Measurements from ENCODE around the gene IGF1R. TPM values are rescaled to one million over a fixed set of nuclear protein-coding genes. Genes with fewer than 3 reads are reported as not detected.

IGF1R gene
- total RNA-seq, 2 donors from 2014 or later, result 10.3 to 12.6 TPM

DNA sequence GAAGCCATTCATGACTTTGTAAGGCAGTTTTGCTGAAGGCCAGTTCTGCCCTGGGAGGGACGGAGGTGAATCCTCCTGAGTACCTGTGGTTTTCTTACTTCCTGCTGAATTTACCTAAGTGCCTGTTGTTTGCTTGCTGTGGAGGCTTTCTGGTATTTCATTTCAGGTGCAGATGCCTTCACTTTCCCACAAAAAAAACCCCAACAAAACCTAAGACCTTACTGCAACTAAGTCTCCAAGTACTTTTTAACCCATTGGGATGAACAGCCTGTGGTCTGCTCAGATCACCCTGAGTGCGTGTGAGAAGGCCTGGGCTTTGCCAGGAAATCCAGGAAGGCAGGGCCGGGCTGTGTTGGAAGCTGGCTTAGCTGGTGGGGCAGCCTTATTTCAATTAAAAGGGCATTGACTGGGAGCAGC lies 65.3 kb downstream of the IGF1R start:
- no peak overlapping the region for H3K27ac Mint-ChIP-seq
- no peaks in the 10 kb centered on the region for H3K27me3 Mint-ChIP-seq
- H3K4me1 Mint-ChIP-seq (ENCODE audit: low read depth in 2 of 2), result peaks cover 10 to 40% of the 10 kb centered on the region in 2 donors
- DNase-seq (ENCODE audit: low spot score), result no peak
- no peak for ATAC-seq
- peaks cover 11% of the 10 kb centered on the region for H3K36me3 Mint-ChIP-seq
- H3K9me3 Mint-ChIP-seq, result no peaks in the 10 kb centered on the region
- H3K4me3 Mint-ChIP-seq, result no peak overlapping the region

DNA sequence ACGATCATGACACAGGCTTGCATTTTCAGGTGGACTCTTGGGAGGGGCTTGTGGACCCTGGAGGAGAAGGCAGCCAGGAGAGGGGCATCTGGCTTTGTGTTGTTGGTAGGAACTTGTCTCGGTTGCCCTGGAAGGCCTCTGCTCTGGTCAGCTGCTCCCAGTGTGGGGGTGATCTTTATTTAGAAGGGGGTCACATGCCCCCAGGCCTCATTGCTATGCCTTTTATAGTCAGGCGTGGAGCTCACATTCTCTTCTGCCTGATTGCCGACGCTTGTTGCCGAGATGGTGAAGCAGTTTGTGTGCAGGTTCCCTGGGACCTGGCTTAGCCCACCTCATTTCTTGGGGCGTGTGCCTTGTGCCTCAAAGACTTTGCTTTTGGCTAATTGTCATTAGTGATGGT lies 66.6 kb downstream of the IGF1R start:
- ATAC-seq (no peak), DNase-seq (ENCODE audit: low spot score) (no peak)
- Mint-ChIP-seq H3K27ac (no peak overlapping the region), H3K27me3 (no peaks in the 10 kb centered on the region), H3K4me1 (ENCODE audit: low read depth in 2 of 2) (peaks cover 10 to 37% of the 10 kb centered on the region in 2 donors), H3K9me3 (no peaks in the 10 kb centered on the region), H3K4me3 (no peak overlapping the region), H3K36me3 (peaks cover 11% of the 10 kb centered on the region)

DNA sequence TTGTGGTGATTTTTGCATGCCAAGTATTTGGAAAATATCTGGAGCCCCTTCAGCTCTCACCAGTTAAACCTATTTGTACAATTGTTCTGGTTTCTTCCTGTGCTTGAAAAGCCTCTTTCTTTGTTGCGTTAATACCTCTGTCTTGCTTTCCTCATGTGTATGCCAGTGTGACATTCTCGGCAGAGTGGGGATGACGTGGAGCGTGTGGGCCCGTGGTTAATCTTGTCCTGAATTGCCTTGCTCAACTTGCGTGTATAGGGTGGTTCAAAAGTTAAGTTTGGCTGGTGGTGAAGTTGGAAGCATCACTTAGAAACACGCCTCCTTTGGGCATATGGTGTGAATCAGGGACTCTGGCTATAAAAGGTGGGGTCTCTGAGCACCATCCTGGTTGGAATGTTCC lies 67.1 kb downstream of the IGF1R start:
- no peaks in the 10 kb centered on the region for H3K9me3 Mint-ChIP-seq
- H3K27me3 Mint-ChIP-seq, result no peaks in the 10 kb centered on the region
- H3K27ac Mint-ChIP-seq, result no peak overlapping the region
- H3K4me3 Mint-ChIP-seq, result no peak overlapping the region
- DNase-seq (ENCODE audit: low spot score) (no peak), ATAC-seq (no peak)
- H3K36me3 Mint-ChIP-seq, result peaks cover 11% of the 10 kb centered on the region
- peaks cover 10 to 41% of the 10 kb centered on the region in 2 donors for H3K4me1 Mint-ChIP-seq (ENCODE audit: low read depth in 2 of 2)

GRCh38 chr15:98715890-98716443 lies 67.6 kb downstream of the IGF1R start:
- H3K9me3 Mint-ChIP-seq, result no peaks in the 10 kb centered on the region
- DNase-seq (ENCODE audit: low spot score), result no peak
- ATAC-seq, result no peak
- no peak overlapping the region for H3K4me3 Mint-ChIP-seq
- H3K4me1 Mint-ChIP-seq (ENCODE audit: low read depth in 2 of 2), result peaks cover 11 to 43% of the 10 kb centered on the region in 2 donors
- no peaks in the 10 kb centered on the region for H3K27me3 Mint-ChIP-seq
- peaks cover 11% of the 10 kb centered on the region for H3K36me3 Mint-ChIP-seq
- H3K27ac Mint-ChIP-seq, result no peak overlapping the region

DNA sequence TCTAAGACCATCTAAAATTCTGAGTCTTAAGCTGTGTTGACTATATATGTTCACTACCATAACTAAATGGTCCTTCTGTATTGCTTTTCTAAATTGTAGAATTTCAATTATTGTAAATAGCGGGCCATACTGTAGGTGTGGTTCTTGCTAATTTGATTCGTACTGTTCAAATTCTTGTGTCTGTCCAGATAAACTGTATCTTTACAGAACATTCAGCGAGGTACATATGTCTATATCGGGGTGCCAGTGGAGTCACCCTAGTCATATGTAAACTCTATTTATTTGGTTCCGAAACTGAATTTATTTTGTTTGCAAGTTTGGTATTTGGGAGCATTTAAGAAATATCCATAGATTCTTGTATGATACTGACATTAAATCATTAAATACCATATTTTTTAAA lies 69.0 kb downstream of the IGF1R start:
- Mint-ChIP-seq H3K4me3 (no peak overlapping the region), H3K9me3 (no peaks in the 10 kb centered on the region), H3K4me1 (ENCODE audit: low read depth in 2 of 2) (peaks cover 22 to 55% of the 10 kb centered on the region in 2 donors)

DNA sequence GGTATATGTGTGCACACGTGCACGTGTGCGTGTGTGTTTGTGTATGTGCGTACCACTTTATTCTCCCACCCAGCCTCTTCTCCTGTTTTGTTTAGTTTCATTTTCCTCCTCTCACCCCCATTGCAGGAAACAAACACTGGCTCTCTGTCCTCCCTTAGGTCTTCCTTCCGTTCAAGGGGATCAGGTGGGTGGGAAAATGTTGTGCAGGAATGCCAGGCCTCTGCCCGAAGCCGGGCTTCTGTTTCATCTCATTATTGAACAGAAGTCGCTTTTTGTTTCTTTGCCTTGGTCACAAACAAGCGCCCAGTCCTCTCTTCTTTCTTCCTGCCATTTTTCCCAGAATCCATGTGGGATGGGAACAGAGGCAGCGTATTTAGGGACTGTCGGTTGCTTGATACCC lies 69.6 kb downstream of the IGF1R start:
- peaks cover 22 to 55% of the 10 kb centered on the region in 2 donors for H3K4me1 Mint-ChIP-seq (ENCODE audit: low read depth in 2 of 2)
- no peaks in the 10 kb centered on the region for H3K27me3 Mint-ChIP-seq
- H3K27ac Mint-ChIP-seq, result no peak overlapping the region
- H3K36me3 Mint-ChIP-seq, result no peaks in the 10 kb centered on the region
- H3K4me3 Mint-ChIP-seq, result no peak overlapping the region
- no peaks in the 10 kb centered on the region for H3K9me3 Mint-ChIP-seq
- ATAC-seq, result no peak
- no peak for DNase-seq (ENCODE audit: low spot score)

More for the DNA sequence above, 69.0 kb downstream of the IGF1R start:
- H3K27me3 Mint-ChIP-seq, result no peaks in the 10 kb centered on the region
- peaks cover 2% of the 10 kb centered on the region for H3K36me3 Mint-ChIP-seq
- DNase-seq (ENCODE audit: low spot score) (no peak), ATAC-seq (no peak)
- no peak overlapping the region for H3K27ac Mint-ChIP-seq

GRCh38 chr15:98718426-98719136 lies 70.2 kb downstream of the IGF1R start:
- Mint-ChIP-seq H3K27ac (no peak overlapping the region), H3K27me3 (no peaks in the 10 kb centered on the region), H3K4me1 (ENCODE audit: low read depth in 2 of 2) (peaks cover 22 to 52% of the 10 kb centered on the region in 2 donors), H3K9me3 (no peaks in the 10 kb centered on the region), H3K36me3 (no peaks in the 10 kb centered on the region), H3K4me3 (no peak overlapping the region)
- no peak for DNase-seq (ENCODE audit: low spot score)
- no peak for ATAC-seq

DNA sequence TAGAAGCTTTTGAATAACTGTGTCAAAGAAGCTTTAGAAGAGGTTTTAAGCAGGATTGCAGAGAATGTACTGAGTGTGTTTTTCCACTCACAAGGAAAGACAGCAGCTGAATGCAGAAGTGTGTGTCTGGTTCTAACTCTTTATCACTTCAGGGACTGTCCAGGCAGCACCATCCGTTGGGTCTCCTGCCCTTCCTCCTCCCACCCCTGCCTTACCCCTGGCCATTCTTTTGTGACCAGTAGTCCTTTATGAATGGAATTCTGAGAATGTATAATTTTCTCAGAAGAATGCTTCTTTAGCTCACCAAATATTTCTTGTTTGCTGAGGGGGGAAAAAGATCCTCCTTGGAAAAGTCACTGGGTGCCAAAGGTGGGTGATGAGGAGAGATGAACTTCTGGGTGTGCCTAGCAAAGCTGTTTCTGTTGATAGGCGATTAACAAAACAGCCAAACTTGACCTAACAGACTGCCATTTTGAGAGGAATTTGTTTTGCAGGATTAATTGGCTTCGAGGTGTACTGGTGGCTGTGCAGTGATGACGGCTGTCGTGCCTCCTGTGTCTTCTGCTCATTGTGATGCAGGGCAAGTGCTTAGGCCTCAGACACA lies 70.9 kb downstream of the IGF1R start:
- ATAC-seq (no peak), DNase-seq (ENCODE audit: low spot score) (no peak)
- no peaks in the 10 kb centered on the region for H3K36me3 Mint-ChIP-seq
- no peaks in the 10 kb centered on the region for H3K27me3 Mint-ChIP-seq
- H3K4me1 Mint-ChIP-seq (ENCODE audit: low read depth in 2 of 2), result peaks cover 22 to 46% of the 10 kb centered on the region in 2 donors
- H3K4me3 Mint-ChIP-seq, result no peak overlapping the region
- no peak overlapping the region for H3K27ac Mint-ChIP-seq
- H3K9me3 Mint-ChIP-seq, result no peaks in the 10 kb centered on the region

DNA sequence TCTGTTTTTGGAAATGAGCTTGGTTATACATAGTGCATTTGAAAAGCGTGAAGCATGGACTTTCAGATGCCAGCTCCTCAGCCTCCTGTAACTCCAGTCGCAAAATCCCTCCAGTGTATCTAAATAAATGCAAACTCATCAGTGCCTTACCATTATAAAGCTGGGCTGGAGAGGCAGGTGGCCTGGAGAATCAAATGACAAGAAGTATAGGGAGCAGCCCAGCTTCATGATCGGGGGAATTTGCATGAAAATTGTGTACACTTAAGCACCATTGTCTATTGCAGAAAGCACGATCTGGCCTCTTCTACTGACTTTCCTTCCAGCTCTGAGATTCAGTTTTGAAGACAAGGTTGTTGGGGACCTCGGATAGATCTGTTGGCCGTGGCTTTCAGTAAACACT lies 71.7 kb downstream of the IGF1R start:
- no peak for ATAC-seq
- no peak for DNase-seq (ENCODE audit: low spot score)
- Mint-ChIP-seq H3K27ac (no peak overlapping the region), H3K4me3 (no peak overlapping the region), H3K9me3 (no peaks in the 10 kb centered on the region), H3K36me3 (no peaks in the 10 kb centered on the region), H3K27me3 (no peaks in the 10 kb centered on the region), H3K4me1 (ENCODE audit: low read depth in 2 of 2) (peaks cover 22 to 42% of the 10 kb centered on the region in 2 donors)

- H3K27me3 Mint-ChIP-seq, result no peaks in the 10 kb centered on the region
- H3K36me3 Mint-ChIP-seq, result no peaks in the 10 kb centered on the region
- DNase-seq (ENCODE audit: low spot score), result no peak
- H3K9me3 Mint-ChIP-seq, result no peaks in the 10 kb centered on the region
- H3K4me1 Mint-ChIP-seq (ENCODE audit: low read depth in 2 of 2), result peaks cover 22 to 37% of the 10 kb centered on the region in 2 donors
- no peak overlapping the region for H3K27ac Mint-ChIP-seq
- no peak for ATAC-seq
- H3K4me3 Mint-ChIP-seq, result no peak overlapping the region
These were observed 72.5 kb downstream of the IGF1R start for GRCh38 chr15:98720577-98721565.

DNA sequence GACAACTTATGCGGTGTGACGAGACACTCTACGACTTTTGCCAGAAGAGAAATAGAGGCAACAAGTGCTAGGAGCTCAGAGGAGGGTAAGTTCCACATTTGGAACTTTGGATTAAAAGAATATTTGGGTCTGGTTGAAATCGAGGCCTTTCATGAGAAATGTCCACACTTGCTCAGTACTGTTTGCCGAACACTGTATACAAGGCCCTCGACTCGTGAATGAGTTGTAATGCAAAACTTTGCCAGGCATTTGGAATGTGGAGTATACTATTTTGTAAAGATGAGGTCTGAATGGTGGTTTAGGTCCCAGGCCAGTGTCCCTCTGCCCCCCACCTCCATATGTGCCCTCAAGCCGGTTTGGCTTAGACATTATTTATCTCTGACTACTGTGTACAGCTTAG lies 73.9 kb downstream of the IGF1R start:
- Mint-ChIP-seq H3K27ac (no peak overlapping the region), H3K27me3 (no peaks in the 10 kb centered on the region), H3K4me3 (no peak overlapping the region), H3K36me3 (no peaks in the 10 kb centered on the region), H3K4me1 (ENCODE audit: low read depth in 2 of 2) (peaks cover 16 to 28% of the 10 kb centered on the region in 2 donors), H3K9me3 (no peaks in the 10 kb centered on the region)
- ATAC-seq (no peak), DNase-seq (ENCODE audit: low spot score) (no peak)

DNA sequence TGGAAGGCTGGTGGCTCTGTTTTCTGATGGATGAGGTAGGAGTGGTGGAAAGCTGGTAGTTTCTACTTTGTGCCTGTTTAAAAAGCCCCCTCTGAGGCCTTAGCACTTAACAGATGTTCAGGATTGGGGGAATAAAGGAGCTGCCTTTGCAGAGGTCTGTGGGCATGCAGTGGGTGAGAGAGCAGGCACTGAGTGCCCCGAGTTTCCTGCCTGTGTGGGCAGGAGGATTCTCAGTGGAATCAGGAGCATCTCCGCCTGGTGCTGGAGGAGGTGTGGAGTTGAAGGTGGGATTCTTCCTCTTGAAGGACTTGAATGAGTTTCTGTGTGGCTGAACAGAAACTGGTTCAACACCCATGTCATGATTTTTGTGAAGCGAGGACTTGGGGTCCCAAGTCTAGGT lies 74.3 kb downstream of the IGF1R start:
- H3K4me3 Mint-ChIP-seq, result no peak overlapping the region
- no peaks in the 10 kb centered on the region for H3K36me3 Mint-ChIP-seq
- DNase-seq (ENCODE audit: low spot score), result no peak
- H3K4me1 Mint-ChIP-seq (ENCODE audit: low read depth in 2 of 2), result peaks cover 16 to 28% of the 10 kb centered on the region in 2 donors
- no peak overlapping the region for H3K27ac Mint-ChIP-seq
- H3K27me3 Mint-ChIP-seq, result no peaks in the 10 kb centered on the region
- ATAC-seq, result no peak
- H3K9me3 Mint-ChIP-seq, result no peaks in the 10 kb centered on the region

DNA sequence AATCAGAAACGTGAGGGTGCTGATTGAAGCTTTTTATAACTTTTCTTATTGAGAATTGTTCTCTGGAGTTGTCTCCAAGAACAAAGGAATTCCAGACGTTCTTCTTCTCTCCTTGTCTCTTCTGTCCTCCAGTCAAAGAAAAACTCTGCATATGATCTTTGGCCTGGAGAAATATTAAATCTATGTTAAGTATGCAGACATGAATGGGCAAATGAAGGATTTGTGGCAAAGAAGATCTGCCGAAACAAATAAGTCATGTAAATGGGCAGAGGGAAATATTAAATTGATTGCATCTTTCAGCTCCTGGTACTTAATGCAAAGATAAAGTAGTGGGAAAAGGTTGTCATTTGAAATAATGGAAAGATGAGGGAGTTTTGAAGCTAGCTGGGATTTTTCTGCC lies 74.9 kb downstream of the IGF1R start:
- peaks cover 16 to 23% of the 10 kb centered on the region in 2 donors for H3K4me1 Mint-ChIP-seq (ENCODE audit: low read depth in 2 of 2)
- no peak for ATAC-seq

More for the DNA sequence above, 74.9 kb downstream of the IGF1R start:
- no peaks in the 10 kb centered on the region for H3K36me3 Mint-ChIP-seq
- H3K4me3 Mint-ChIP-seq, result no peak overlapping the region
- H3K27ac Mint-ChIP-seq, result no peak overlapping the region
- H3K9me3 Mint-ChIP-seq, result no peaks in the 10 kb centered on the region
- H3K27me3 Mint-ChIP-seq, result no peaks in the 10 kb centered on the region
- DNase-seq (ENCODE audit: low spot score), result no peak
